ENCODE results near the gene SIGLEC9.

Gene SIGLEC9

GRCh38 chr19:51124729-51125128 lies at the start of gene SIGLEC9:
Gene SIGLEC9 (plus strand): TSS chr19:51124906. CDS start chr19:51124975, 69 bp downstream.
- H3K36me3 Mint-ChIP-seq (ENCODE audit: low read depth) = no peaks in the 10 kb centered on the region
- no peak for DNase-seq
- H3K4me3 Mint-ChIP-seq = peak within 1 kb of the TSS; percentile 37
- no peaks in the 10 kb centered on the region for H3K9me3 Mint-ChIP-seq
- no peaks in the 10 kb centered on the region for H3K27me3 Mint-ChIP-seq
- peak within 1 kb of the TSS; percentile 78 for H3K27ac Mint-ChIP-seq
- H3K4me1 Mint-ChIP-seq = peaks cover 73% of the 10 kb centered on the region
- no peak for ATAC-seq

DNA sequence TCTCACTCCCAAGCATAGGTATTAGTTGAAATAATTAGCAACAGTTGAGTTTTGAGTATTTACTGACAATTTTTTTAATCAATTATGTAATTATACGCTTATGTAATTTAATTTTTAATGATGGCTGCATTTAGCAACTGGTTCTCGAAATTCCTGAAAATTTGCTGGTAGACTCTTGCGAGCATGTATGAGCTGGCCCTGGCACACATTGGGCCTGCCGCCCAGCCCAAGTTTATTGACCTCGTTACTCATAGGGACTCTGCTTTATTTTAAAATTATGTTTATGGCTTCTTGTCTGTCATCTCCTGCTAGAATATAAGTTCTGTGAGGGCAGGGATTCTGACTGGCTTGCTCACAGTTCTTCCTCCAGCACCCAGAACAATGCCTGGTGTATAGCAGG lies 48.7 kb upstream of the SIGLEC9 start:
- DNase-seq (no peak), ATAC-seq (no peak)
- Mint-ChIP-seq H3K27me3 (peaks cover 17% of the 10 kb centered on the region), H3K36me3 (ENCODE audit: low read depth) (no peaks in the 10 kb centered on the region), H3K4me1 (no peaks in the 10 kb centered on the region), H3K4me3 (no peak overlapping the region), H3K27ac (no peak overlapping the region), H3K9me3 (peaks cover 17% of the 10 kb centered on the region)

- H3K4me3 Mint-ChIP-seq = no peak overlapping the region
- H3K36me3 Mint-ChIP-seq (ENCODE audit: low read depth) = no peaks in the 10 kb centered on the region
- H3K9me3 Mint-ChIP-seq = peaks cover 17% of the 10 kb centered on the region
- no peak for DNase-seq
- no peak for ATAC-seq
- no peak overlapping the region for H3K27ac Mint-ChIP-seq
- H3K4me1 Mint-ChIP-seq = no peaks in the 10 kb centered on the region
- peaks cover 17% of the 10 kb centered on the region for H3K27me3 Mint-ChIP-seq
Measured at GRCh38 chr19:51076631-51077213, 48.0 kb upstream of the SIGLEC9 start.

GRCh38 chr19:51078104-51078503 lies 46.6 kb upstream of the SIGLEC9 start:
- peaks cover 14% of the 10 kb centered on the region for H3K9me3 Mint-ChIP-seq
- DNase-seq (no peak), ATAC-seq (no peak)
- H3K27me3 Mint-ChIP-seq = peaks cover 15% of the 10 kb centered on the region
- no peak overlapping the region for H3K4me3 Mint-ChIP-seq
- no peaks in the 10 kb centered on the region for H3K36me3 Mint-ChIP-seq (ENCODE audit: low read depth)
- H3K4me1 Mint-ChIP-seq = no peaks in the 10 kb centered on the region
- H3K27ac Mint-ChIP-seq = no peak overlapping the region

- Mint-ChIP-seq H3K27ac (no peak overlapping the region), H3K36me3 (ENCODE audit: low read depth) (no peaks in the 10 kb centered on the region), H3K4me1 (no peaks in the 10 kb centered on the region), H3K27me3 (peaks cover 15% of the 10 kb centered on the region), H3K9me3 (peaks cover 7% of the 10 kb centered on the region), H3K4me3 (no peak overlapping the region)
- ATAC-seq = no peak
- DNase-seq = no peak
Measured at GRCh38 chr19:51078731-51079130, 46.0 kb upstream of the SIGLEC9 start.

- Mint-ChIP-seq H3K4me1 (no peaks in the 10 kb centered on the region), H3K27ac (no peak overlapping the region)
Measured at GRCh38 chr19:51079481-51080110, 45.1 kb upstream of the SIGLEC9 start.

DNA sequence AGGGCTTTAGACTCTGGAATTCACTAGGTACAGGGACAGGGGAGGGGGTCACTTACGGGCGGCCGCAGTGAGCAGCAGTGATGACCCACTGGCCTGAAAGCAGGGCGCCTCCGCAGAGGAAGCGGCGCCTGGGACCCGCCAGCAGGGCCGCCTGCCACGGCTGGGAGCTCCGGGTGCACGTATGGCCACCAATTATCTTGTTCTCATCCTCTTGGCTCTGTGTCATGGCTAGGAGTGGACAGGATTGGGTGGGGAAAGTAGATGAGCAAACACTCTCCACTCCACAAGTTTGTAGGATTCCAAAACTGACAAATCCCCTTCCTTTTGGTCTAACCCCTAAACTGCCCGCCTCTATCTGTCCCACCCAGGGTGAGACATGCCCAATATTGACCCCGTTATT lies 43.2 kb upstream of the SIGLEC9 start:
- H3K4me3 Mint-ChIP-seq = no peak overlapping the region
- ATAC-seq = no peak
- no peak for DNase-seq
- H3K36me3 Mint-ChIP-seq (ENCODE audit: low read depth) = no peaks in the 10 kb centered on the region
- H3K27ac Mint-ChIP-seq = no peak overlapping the region
- H3K27me3 Mint-ChIP-seq = peaks cover 6% of the 10 kb centered on the region
- H3K9me3 Mint-ChIP-seq = no peaks in the 10 kb centered on the region
- H3K4me1 Mint-ChIP-seq = no peaks in the 10 kb centered on the region

More at GRCh38 chr19:51079481-51080110, 45.1 kb upstream of the SIGLEC9 start:
- DNase-seq = no peak
- ATAC-seq = no peak
- Mint-ChIP-seq H3K4me3 (no peak overlapping the region), H3K27me3 (peaks cover 9% of the 10 kb centered on the region), H3K9me3 (no peaks in the 10 kb centered on the region), H3K36me3 (ENCODE audit: low read depth) (no peaks in the 10 kb centered on the region)

DNA sequence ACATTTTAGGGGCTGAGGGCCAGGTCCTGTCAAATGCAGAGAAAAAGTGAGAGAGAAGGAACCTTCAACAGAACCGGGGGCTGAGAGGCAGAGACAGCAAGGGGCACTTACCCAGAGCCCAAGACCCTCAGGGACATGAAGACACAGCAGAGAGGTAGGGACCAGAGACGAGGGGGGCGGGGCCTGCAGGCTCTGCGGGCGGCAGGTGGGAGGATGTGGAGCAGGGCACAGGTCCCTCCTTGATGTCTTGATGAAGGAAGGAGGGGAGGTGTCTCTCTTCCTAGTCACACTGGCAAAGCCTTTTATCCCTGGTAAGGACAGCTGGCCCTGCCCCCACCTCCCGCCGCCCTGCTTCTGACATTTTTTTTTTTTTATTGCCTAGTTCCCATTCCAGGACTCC lies 42.1 kb upstream of the SIGLEC9 start, which contains the start of gene KLK14:
Gene KLK14, minus strand, starts transcription at position 277 of the 400 bp plus-strand sequence. Its CDS starts 273 bp downstream, at position 4.
- Mint-ChIP-seq H3K27me3 (peaks cover 6% of the 10 kb centered on the region), H3K9me3 (no peaks in the 10 kb centered on the region), H3K36me3 (ENCODE audit: low read depth) (peaks cover 2% of the 10 kb centered on the region), H3K27ac (no peak within 1 kb of the TSS), H3K4me3 (no peak within 1 kb of the TSS), H3K4me1 (no peaks in the 10 kb centered on the region)
- DNase-seq = no peak
- ATAC-seq = no peak

GRCh38 chr19:51083181-51083580 lies 41.5 kb upstream of the SIGLEC9 start:
- Mint-ChIP-seq H3K27me3 (peaks cover 6% of the 10 kb centered on the region), H3K36me3 (ENCODE audit: low read depth) (peaks cover 2% of the 10 kb centered on the region), H3K4me1 (no peaks in the 10 kb centered on the region), H3K27ac (no peak overlapping the region), H3K4me3 (no peak overlapping the region), H3K9me3 (no peaks in the 10 kb centered on the region)
- ATAC-seq = no peak
- DNase-seq = no peak

DNA sequence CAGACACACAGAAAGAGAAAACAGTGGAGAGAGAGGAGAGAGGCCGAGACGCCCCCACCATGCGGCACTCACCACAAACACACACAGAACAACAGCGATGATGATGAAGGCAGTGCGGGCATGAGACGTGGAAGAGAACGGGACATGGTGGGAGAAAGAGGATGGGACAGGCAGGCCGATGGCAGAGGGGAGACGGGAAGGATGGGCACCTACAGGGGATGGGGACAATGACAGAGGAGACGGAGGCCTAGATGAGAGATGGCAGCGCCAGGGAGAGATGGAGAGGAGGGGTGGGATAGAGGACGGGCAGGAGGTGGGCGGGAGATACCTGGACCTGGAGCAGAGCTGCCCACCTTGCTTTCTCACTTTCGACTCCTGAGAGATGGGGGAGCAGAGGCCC lies 40.9 kb upstream of the SIGLEC9 start:
- no peaks in the 10 kb centered on the region for H3K9me3 Mint-ChIP-seq
- H3K4me1 Mint-ChIP-seq = no peaks in the 10 kb centered on the region
- no peak overlapping the region for H3K27ac Mint-ChIP-seq
- no peak overlapping the region for H3K4me3 Mint-ChIP-seq
- H3K27me3 Mint-ChIP-seq = peaks cover 6% of the 10 kb centered on the region
- peaks cover 2% of the 10 kb centered on the region for H3K36me3 Mint-ChIP-seq (ENCODE audit: low read depth)
- ATAC-seq (no peak), DNase-seq (no peak)

DNA sequence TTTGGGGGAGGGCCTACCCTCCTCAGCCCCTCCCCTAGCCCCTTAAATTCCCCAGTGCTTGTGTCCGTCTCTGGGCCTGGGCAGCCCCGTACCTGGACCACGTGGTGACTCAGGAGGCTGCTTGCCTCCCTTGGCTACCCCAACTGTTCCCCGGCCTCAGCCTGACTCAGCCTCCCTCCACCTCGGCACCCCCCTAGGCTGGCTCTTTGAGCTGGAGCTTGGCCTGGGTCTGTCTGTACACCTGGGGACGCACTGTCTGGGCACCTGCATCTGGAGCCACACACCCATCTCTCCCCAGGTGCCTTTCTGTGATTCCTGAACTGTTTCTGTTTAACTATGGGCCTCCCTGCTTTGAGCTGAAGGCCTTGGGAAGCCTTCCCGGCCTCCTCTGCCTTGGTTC lies 40.2 kb upstream of the SIGLEC9 start:
- H3K4me1 Mint-ChIP-seq = no peaks in the 10 kb centered on the region
- ATAC-seq (no peak), DNase-seq (no peak)
- no peak overlapping the region for H3K4me3 Mint-ChIP-seq
- H3K27ac Mint-ChIP-seq = no peak overlapping the region
- peaks cover 2% of the 10 kb centered on the region for H3K36me3 Mint-ChIP-seq (ENCODE audit: low read depth)
- peaks cover 6% of the 10 kb centered on the region for H3K27me3 Mint-ChIP-seq
- H3K9me3 Mint-ChIP-seq = no peaks in the 10 kb centered on the region

- no peak for ATAC-seq
- Mint-ChIP-seq H3K9me3 (no peaks in the 10 kb centered on the region), H3K27ac (no peak overlapping the region), H3K4me1 (no peaks in the 10 kb centered on the region), H3K36me3 (ENCODE audit: low read depth) (peaks cover 2% of the 10 kb centered on the region), H3K27me3 (peaks cover 6% of the 10 kb centered on the region), H3K4me3 (no peak overlapping the region)
- no peak for DNase-seq
Measured at GRCh38 chr19:51086153-51086850, 38.4 kb upstream of the SIGLEC9 start.

GRCh38 chr19:51089786-51090185 lies 34.9 kb upstream of the SIGLEC9 start:
- H3K4me3 Mint-ChIP-seq = no peak overlapping the region
- no peaks in the 10 kb centered on the region for H3K27me3 Mint-ChIP-seq
- ATAC-seq (no peak), DNase-seq (no peak)
- no peak overlapping the region for H3K27ac Mint-ChIP-seq
- no peaks in the 10 kb centered on the region for H3K9me3 Mint-ChIP-seq
- peaks cover 2% of the 10 kb centered on the region for H3K36me3 Mint-ChIP-seq (ENCODE audit: low read depth)
- H3K4me1 Mint-ChIP-seq = no peaks in the 10 kb centered on the region

DNA sequence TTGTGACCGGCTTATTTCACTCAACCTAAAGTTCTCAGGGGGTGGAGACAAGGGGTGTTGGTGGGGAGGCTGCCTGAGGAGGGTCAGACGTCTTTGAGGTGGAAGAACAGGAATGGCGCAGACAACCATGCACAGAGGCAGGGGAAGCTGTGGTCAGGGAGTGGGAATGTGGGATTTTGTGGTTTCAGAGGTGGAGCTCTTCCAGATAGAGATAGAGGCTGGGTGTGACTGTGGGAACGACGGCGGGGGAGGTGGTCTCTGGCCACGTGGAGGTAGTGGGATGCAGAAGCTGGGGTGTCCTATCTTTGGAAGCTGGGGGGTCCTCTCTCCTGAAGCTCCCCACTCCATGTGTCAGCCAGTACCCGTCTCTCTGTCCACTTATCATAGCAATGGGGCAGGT lies 34.2 kb upstream of the SIGLEC9 start:
- no peaks in the 10 kb centered on the region for H3K27me3 Mint-ChIP-seq
- H3K36me3 Mint-ChIP-seq (ENCODE audit: low read depth) = peaks cover 2% of the 10 kb centered on the region
- H3K9me3 Mint-ChIP-seq = no peaks in the 10 kb centered on the region
- no peak overlapping the region for H3K4me3 Mint-ChIP-seq
- H3K27ac Mint-ChIP-seq = no peak overlapping the region
- H3K4me1 Mint-ChIP-seq = no peaks in the 10 kb centered on the region
- DNase-seq (no peak), ATAC-seq (no peak)

GRCh38 chr19:51091126-51091525 lies 33.6 kb upstream of the SIGLEC9 start:
- no peaks in the 10 kb centered on the region for H3K27me3 Mint-ChIP-seq
- no peak overlapping the region for H3K4me3 Mint-ChIP-seq
- no peak for DNase-seq
- H3K4me1 Mint-ChIP-seq = no peaks in the 10 kb centered on the region
- no peak overlapping the region for H3K27ac Mint-ChIP-seq
- peaks cover 2% of the 10 kb centered on the region for H3K36me3 Mint-ChIP-seq (ENCODE audit: low read depth)
- no peak for ATAC-seq
- H3K9me3 Mint-ChIP-seq = no peaks in the 10 kb centered on the region

All from activated naive CD8-positive, alpha-beta T cell treated with anti-CD3 and anti-CD28 coated beads, Interleukin-2, amount 50 U/mL, for 24 hours (primary cell).